Amniotic epithelial cell (primary cell): ENCODE measurements around the gene EFEMP2.

Experiments used
- DNase-seq: peaks from one replicate; pipeline ENCODE4 v3.0.0-alpha.2; 2010; ENCODE audit warnings: low read depth

The EFEMP2 gene

GRCh38 chr11:65826984-65827735 lies 45.4 kb downstream of the EFEMP2 start:
- DNase-seq, result peak; percentile 55

- DNase-seq, result no peak
Measured at GRCh38 chr11:65822776-65823528, 49.6 kb downstream of the EFEMP2 start.

DNA sequence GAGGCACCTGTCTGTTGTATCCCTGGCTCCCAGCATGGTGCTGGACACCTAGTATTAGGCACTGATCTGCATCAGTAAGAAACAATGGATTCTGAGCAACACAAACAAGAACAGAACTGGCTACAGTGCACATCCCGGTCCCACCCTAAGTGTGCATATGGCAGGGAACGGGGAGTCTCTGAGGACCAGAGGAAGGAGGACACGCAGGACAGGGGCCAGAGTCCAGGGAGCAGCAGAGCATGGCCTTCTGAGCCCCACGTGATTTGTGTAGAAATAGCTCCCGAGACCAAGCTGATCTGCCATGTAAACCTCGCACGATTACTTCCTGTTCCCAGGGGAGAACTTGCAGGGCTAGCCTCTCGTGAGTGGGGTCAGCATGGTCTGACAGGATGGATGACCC lies 51.5 kb downstream of the EFEMP2 start:
- DNase-seq, result no peak

- peak; percentile 74 for DNase-seq
Measured at GRCh38 chr11:65817835-65818680, 54.5 kb downstream of the EFEMP2 start.

GRCh38 chr11:65817312-65817834 lies 55.2 kb downstream of the EFEMP2 start:
- DNase-seq, result peak; percentile 7

- DNase-seq, result no peak
Measured at GRCh38 chr11:65816696-65817095, 55.9 kb downstream of the EFEMP2 start.
